ENCODE measurements around the gene WRAP73.

WRAP73 gene

GRCh38 chr1:3649342-3650247 is at the start of gene WRAP73:
Gene WRAP73, minus strand, starts transcription at chr1:3650103. Its CDS starts 104 bp downstream, at chr1:3649999.
- DNase-seq (ENCODE audit: low read depth in 3 of 3) = peak; percentile 79 to 89 (median 81)

GRCh38 chr1:3699596-3699995 is 49.7 kb upstream of the WRAP73 start:
- no peak for DNase-seq (ENCODE audit: low read depth in 3 of 3)

- DNase-seq (ENCODE audit: low read depth in 3 of 3) = no peak
Observed at GRCh38 chr1:3698660-3699408, 48.9 kb upstream of the WRAP73 start.

GRCh38 chr1:3697810-3698209 is 47.9 kb upstream of the WRAP73 start:
- no peak for DNase-seq (ENCODE audit: low read depth in 3 of 3)

GRCh38 chr1:3697104-3697503 is 47.2 kb upstream of the WRAP73 start:
- no peak for DNase-seq (ENCODE audit: low read depth in 3 of 3)

GRCh38 chr1:3696689-3697088 is 46.8 kb upstream of the WRAP73 start:
- DNase-seq (ENCODE audit: low read depth in 3 of 3) = no peak

GRCh38 chr1:3695326-3696217 is 45.7 kb upstream of the WRAP73 start:
- DNase-seq (ENCODE audit: low read depth in 3 of 3) = peak in 1 of 3 experiments; percentile 42

- no peak for DNase-seq (ENCODE audit: low read depth in 3 of 3)
Observed at GRCh38 chr1:3693321-3693720, 43.4 kb upstream of the WRAP73 start.

GRCh38 chr1:3692598-3692997 is 42.7 kb upstream of the WRAP73 start:
- no peak for DNase-seq (ENCODE audit: low read depth in 3 of 3)

GRCh38 chr1:3691421-3692204 is 41.7 kb upstream of the WRAP73 start:
- DNase-seq (ENCODE audit: low read depth in 3 of 3) = no peak

GRCh38 chr1:3690282-3691065 is 40.6 kb upstream of the WRAP73 start:
- DNase-seq (ENCODE audit: low read depth in 3 of 3) = no peak

GRCh38 chr1:3689138-3689750 is 39.3 kb upstream of the WRAP73 start:
- no peak for DNase-seq (ENCODE audit: low read depth in 3 of 3)

GRCh38 chr1:3688356-3689137 is 38.6 kb upstream of the WRAP73 start:
- DNase-seq (ENCODE audit: low read depth in 3 of 3) = no peak

GRCh38 chr1:3687504-3687903 is 37.6 kb upstream of the WRAP73 start:
- DNase-seq (ENCODE audit: low read depth in 3 of 3) = no peak

GRCh38 chr1:3685906-3686305 is 36.0 kb upstream of the WRAP73 start:
- DNase-seq (ENCODE audit: low read depth in 3 of 3) = no peak

GRCh38 chr1:3685222-3685621 is 35.3 kb upstream of the WRAP73 start:
- DNase-seq (ENCODE audit: low read depth in 3 of 3) = no peak

GRCh38 chr1:3683992-3684391 is 34.1 kb upstream of the WRAP73 start:
- no peak for DNase-seq (ENCODE audit: low read depth in 3 of 3)

GRCh38 chr1:3683197-3683596 is 33.3 kb upstream of the WRAP73 start:
- DNase-seq (ENCODE audit: low read depth in 3 of 3) = no peak

Measured in stimulated activated CD4-positive, alpha-beta T cell treated with anti-CD3 and anti-CD28 coated beads, TNF-alpha, amount 100 ng/mL, for 24 hours (primary cell).